Liver (tissue), 9 donors: ENCODE measurements around the gene KCTD2. TPM values are rescaled to one million over a fixed set of nuclear protein-coding genes. Genes with fewer than 3 reads are reported as not detected.

Experiments used
- DNase-seq: peaks from one replicate; pipeline ENCODE4 v3.0.0-alpha.2; 2017; ENCODE audit warnings: low spot score
- H3K27ac ChIP-seq, 2 donors: one replicate each; pipeline ENCODE4 v1.7.0; 2013; ENCODE audit warnings: inconsistent platforms in 2 of 2, low read length in 2 of 2, control low read depth in 1 of 2, low read depth in 1 of 2, mild to moderate bottlenecking in 1 of 2
- H3K27me3 ChIP-seq, 4 donors: one replicate each; pipeline versions ENCODE4 v1.6.1 to v1.7.0; 2013; ENCODE audit warnings: low read length in 3 of 4, inconsistent platforms in 1 of 4, mild to moderate bottlenecking in 1 of 4, moderate library complexity in 1 of 4; ENCODE audit not compliant: control insufficient read depth in 4 of 4, insufficient read depth in 4 of 4
- H3K36me3 ChIP-seq, 4 donors: one replicate each; pipeline versions ENCODE4 v1.6.1 to v1.7.0; 2013; ENCODE audit warnings: low read length in 3 of 4, mild to moderate bottlenecking in 3 of 4, low read depth in 1 of 4, moderate library complexity in 1 of 4; ENCODE audit not compliant: control insufficient read depth in 4 of 4, insufficient read depth in 3 of 4
- H3K4me1 ChIP-seq, 4 donors: one replicate each; pipeline versions ENCODE4 v1.6.1 to v1.7.0; 2013; ENCODE audit warnings: low read length in 3 of 4, mild to moderate bottlenecking in 3 of 4, moderate library complexity in 1 of 4; ENCODE audit not compliant: control insufficient read depth in 4 of 4, insufficient read depth in 4 of 4
- H3K4me3 ChIP-seq, 3 donors: one replicate each; pipeline versions ENCODE4 v1.6.1 to v1.7.0; 2013; ENCODE audit warnings: low read length in 3 of 3, control low read depth in 1 of 3, low read depth in 1 of 3, mild to moderate bottlenecking in 1 of 3
- H3K9ac ChIP-seq, 2 donors: one replicate each; pipeline ENCODE4 v1.7.0; 2013; ENCODE audit warnings: low read length in 2 of 2, mild to moderate bottlenecking in 2 of 2, moderate library complexity in 2 of 2, control low read depth in 1 of 2, low read depth in 1 of 2
- H3K9me3 ChIP-seq, 4 donors: one replicate each; pipeline versions ENCODE4 v1.6.1 to v1.7.0; 2013; ENCODE audit warnings: low read length in 3 of 4; ENCODE audit not compliant: control insufficient read depth in 4 of 4
- EGR1 ChIP-seq, 2 donors: IDR thresholded peaks; 2 replicates each; pipeline ENCODE4 v1.6.1; 2016 to 2018; ENCODE audit warnings: antibody characterized with exemption in 2 of 2, low read depth in 2 of 2
- FOXA1 ChIP-seq: IDR thresholded peaks from 2 replicates; pipeline ENCODE4 v1.6.1; 2016; ENCODE audit warnings: antibody characterized with exemption
- FOXA2 ChIP-seq: IDR thresholded peaks from 2 replicates; pipeline ENCODE4 v1.6.1; 2016; ENCODE audit warnings: antibody characterized with exemption
- GABPA ChIP-seq, 2 donors: IDR thresholded peaks in 1 of 2; conservative IDR thresholded peaks in 1 of 2; 2 replicates each; pipeline ENCODE4 v1.6.1; 2016; ENCODE audit warnings: antibody characterized with exemption in 2 of 2, mild to moderate bottlenecking in 1 of 2, moderate library complexity in 1 of 2
- HNF4A ChIP-seq, 2 donors: conservative IDR thresholded peaks; 2 replicates each; pipeline ENCODE4 v1.6.1; 2016; ENCODE audit warnings: antibody characterized with exemption in 2 of 2, mild to moderate bottlenecking in 2 of 2
- HNF4G ChIP-seq: IDR thresholded peaks from 2 replicates; pipeline ENCODE4 v1.6.1; 2016; ENCODE audit warnings: antibody characterized with exemption
- JUND ChIP-seq, 2 donors: IDR thresholded peaks; 2 replicates each; pipeline ENCODE4 v1.6.1; 2016; ENCODE audit warnings: antibody characterized with exemption in 2 of 2
- NR2F2 ChIP-seq: IDR thresholded peaks from 2 replicates; pipeline ENCODE4 v1.6.1; 2016; ENCODE audit warnings: antibody characterized with exemption
- RAD21 ChIP-seq, 2 donors: IDR thresholded peaks; 2 replicates each; pipeline ENCODE4 v1.6.1; 2016; ENCODE audit warnings: antibody characterized with exemption in 2 of 2, mild to moderate bottlenecking in 2 of 2
- RXRA ChIP-seq, 2 donors: IDR thresholded peaks; 2 replicates each; pipeline ENCODE4 v1.6.1; 2017 to 2018; ENCODE audit warnings: antibody characterized with exemption in 2 of 2, mild to moderate bottlenecking in 1 of 2
- SP1 ChIP-seq: IDR thresholded peaks from 2 replicates; pipeline ENCODE4 v1.6.1; 2018; ENCODE audit warnings: antibody characterized with exemption, mild to moderate bottlenecking
- TAF1 ChIP-seq: conservative IDR thresholded peaks from 2 replicates; pipeline ENCODE4 v1.6.1; 2016; ENCODE audit warnings: antibody characterized with exemption, mild to moderate bottlenecking
- YY1 ChIP-seq: IDR thresholded peaks from 2 replicates; pipeline ENCODE4 v1.6.1; 2016; ENCODE audit warnings: antibody characterized with exemption, mild to moderate bottlenecking
- WGBS: extraction: QIAGEN DNeasy Blood & Tissue Kit; methylation state at CpG from one replicate; pipeline ENCODE4 v1.1.7; 2013; 5-methylcytosine and 5-hydroxymethylcytosine counted together
- polyA plus RNA-seq, 2 donors: library from polyadenylated mRNA; stranded (reverse) in 1 of 2; unstranded in 1 of 2; fragments of 200-250 nt in 1 of 2; fragments of >200 nt in 1 of 2; fragmentation: Nextera tagmentation in 1 of 2; extraction: Ambion mirVana in 1 of 2; gene quantifications; one replicate each; pipeline versions ENCODE4 v1.2.1 to v1.2.3, GENCODE V29; 2013 to 2015
- total RNA-seq, 2 donors: library from RNA; depleted of rRNA; stranded (reverse); fragments of >200 nt; gene quantifications; one replicate each; pipeline ENCODE4 v1.2.3, GENCODE V29; 2014
- TF ChIP-seq, protein P1 (sequence below): IDR thresholded peaks from 2 replicates; pipeline ENCODE4 v1.6.1; 2016; ENCODE audit warnings: antibody characterized with exemption
- TF ChIP-seq, protein P2 (sequence below): IDR thresholded peaks from 2 replicates; pipeline ENCODE4 v1.6.1; 2016; ENCODE audit warnings: antibody characterized with exemption
- TF ChIP-seq, protein P3 (sequence below): IDR thresholded peaks from 2 replicates; pipeline ENCODE4 v1.6.1; 2016; ENCODE audit warnings: antibody characterized with exemption, mild to moderate bottlenecking
- TF ChIP-seq, protein P4 (sequence below): IDR thresholded peaks from 2 replicates; pipeline ENCODE4 v1.6.1; 2016; ENCODE audit warnings: antibody characterized with exemption
- TF ChIP-seq, protein P5 (sequence below): fragments of 150-350 bp; IDR thresholded peaks from 2 replicates; pipeline ENCODE4 v1.5.1; 2017; ENCODE audit warnings: improper control_type of control experiment, low read depth, low read length; ENCODE audit not compliant: missing input control
- donor health status: healthy.
- donor health status: healthy.
- donor health status: healthy.
- donor health status: healthy.
- donor health status: healthy.

KCTD2 gene
- total and polyA plus RNA-seq, 4 donors: 2.4 to 8.2 (median 6.4) TPM

DNA sequence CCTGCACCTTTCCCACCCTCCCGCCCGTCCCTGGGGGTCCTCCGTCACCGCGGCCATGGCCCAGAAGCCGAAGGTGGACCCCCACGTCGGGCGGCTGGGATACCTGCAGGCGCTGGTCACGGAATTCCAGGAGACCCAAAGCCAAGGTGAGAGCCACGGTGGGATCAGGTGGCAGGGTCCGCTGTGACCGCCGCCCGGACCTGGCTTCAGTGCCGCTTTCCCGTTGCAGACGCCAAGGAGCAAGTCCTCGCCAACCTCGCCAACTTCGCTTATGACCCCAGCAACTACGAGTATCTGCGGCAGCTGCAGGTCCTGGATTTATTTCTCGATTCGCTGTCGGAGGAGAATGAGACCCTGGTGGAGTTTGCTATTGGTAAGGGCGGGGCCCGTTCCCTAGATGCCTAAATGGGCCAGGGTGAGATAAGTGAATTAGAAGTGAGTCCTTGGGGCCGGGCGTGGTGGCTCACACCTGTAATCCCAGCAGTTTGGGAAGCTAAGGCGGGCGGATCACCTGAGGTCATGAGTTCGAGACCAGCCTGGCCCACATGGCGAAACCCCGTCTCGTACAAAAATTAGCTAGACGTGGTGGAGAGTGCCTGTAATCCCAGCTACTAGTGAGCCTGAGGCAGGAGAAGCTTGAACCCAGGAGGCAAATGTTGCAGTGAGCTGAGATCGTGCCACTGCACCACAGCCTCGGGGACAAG, 63.4 kb downstream of the KCTD2 start:
- no peaks in the 10 kb centered on the region for H3K27me3 ChIP-seq
- DNase-seq: no peak
- H3K36me3 ChIP-seq: no peaks in the 10 kb centered on the region
- TF ChIP-seq SP1 (no peak), RXRA (IDR thresholded peaks at IDR 0.05) (no peak), HNF4G (no peak), FOXA1 (no peak), HNF4A (conservative IDR thresholded peaks at IDR 0.05) (no peak), YY1 (no peak), EGR1 (IDR thresholded peaks at IDR 0.05; ENCODE audit: low read depth in 2 of 2) (no peak), GABPA (IDR thresholded peaks at IDR 0.05 in 1 of 2, conservative IDR thresholded peaks at IDR 0.05 in 1 of 2) (no peak), FOXA2 (no peak), TAF1 (no peak), NR2F2 (no peak), JUND (IDR thresholded peaks at IDR 0.05) (no peak), RAD21 (IDR thresholded peaks at IDR 0.05) (no peak)
- TF ChIP-seq, protein P1, sequence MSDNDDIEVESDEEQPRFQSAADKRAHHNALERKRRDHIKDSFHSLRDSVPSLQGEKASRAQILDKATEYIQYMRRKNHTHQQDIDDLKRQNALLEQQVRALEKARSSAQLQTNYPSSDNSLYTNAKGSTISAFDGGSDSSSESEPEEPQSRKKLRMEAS: no peak
- TF ChIP-seq, protein P2, sequence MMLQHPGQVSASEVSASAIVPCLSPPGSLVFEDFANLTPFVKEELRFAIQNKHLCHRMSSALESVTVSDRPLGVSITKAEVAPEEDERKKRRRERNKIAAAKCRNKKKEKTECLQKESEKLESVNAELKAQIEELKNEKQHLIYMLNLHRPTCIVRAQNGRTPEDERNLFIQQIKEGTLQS: no peak
- TF ChIP-seq, protein P3, sequence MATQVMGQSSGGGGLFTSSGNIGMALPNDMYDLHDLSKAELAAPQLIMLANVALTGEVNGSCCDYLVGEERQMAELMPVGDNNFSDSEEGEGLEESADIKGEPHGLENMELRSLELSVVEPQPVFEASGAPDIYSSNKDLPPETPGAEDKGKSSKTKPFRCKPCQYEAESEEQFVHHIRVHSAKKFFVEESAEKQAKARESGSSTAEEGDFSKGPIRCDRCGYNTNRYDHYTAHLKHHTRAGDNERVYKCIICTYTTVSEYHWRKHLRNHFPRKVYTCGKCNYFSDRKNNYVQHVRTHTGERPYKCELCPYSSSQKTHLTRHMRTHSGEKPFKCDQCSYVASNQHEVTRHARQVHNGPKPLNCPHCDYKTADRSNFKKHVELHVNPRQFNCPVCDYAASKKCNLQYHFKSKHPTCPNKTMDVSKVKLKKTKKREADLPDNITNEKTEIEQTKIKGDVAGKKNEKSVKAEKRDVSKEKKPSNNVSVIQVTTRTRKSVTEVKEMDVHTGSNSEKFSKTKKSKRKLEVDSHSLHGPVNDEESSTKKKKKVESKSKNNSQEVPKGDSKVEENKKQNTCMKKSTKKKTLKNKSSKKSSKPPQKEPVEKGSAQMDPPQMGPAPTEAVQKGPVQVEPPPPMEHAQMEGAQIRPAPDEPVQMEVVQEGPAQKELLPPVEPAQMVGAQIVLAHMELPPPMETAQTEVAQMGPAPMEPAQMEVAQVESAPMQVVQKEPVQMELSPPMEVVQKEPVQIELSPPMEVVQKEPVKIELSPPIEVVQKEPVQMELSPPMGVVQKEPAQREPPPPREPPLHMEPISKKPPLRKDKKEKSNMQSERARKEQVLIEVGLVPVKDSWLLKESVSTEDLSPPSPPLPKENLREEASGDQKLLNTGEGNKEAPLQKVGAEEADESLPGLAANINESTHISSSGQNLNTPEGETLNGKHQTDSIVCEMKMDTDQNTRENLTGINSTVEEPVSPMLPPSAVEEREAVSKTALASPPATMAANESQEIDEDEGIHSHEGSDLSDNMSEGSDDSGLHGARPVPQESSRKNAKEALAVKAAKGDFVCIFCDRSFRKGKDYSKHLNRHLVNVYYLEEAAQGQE: no peak
- TF ChIP-seq, protein P4, sequence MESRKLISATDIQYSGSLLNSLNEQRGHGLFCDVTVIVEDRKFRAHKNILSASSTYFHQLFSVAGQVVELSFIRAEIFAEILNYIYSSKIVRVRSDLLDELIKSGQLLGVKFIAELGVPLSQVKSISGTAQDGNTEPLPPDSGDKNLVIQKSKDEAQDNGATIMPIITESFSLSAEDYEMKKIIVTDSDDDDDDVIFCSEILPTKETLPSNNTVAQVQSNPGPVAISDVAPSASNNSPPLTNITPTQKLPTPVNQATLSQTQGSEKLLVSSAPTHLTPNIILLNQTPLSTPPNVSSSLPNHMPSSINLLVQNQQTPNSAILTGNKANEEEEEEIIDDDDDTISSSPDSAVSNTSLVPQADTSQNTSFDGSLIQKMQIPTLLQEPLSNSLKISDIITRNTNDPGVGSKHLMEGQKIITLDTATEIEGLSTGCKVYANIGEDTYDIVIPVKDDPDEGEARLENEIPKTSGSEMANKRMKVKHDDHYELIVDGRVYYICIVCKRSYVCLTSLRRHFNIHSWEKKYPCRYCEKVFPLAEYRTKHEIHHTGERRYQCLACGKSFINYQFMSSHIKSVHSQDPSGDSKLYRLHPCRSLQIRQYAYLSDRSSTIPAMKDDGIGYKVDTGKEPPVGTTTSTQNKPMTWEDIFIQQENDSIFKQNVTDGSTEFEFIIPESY: no peak
- TF ChIP-seq, protein P5, sequence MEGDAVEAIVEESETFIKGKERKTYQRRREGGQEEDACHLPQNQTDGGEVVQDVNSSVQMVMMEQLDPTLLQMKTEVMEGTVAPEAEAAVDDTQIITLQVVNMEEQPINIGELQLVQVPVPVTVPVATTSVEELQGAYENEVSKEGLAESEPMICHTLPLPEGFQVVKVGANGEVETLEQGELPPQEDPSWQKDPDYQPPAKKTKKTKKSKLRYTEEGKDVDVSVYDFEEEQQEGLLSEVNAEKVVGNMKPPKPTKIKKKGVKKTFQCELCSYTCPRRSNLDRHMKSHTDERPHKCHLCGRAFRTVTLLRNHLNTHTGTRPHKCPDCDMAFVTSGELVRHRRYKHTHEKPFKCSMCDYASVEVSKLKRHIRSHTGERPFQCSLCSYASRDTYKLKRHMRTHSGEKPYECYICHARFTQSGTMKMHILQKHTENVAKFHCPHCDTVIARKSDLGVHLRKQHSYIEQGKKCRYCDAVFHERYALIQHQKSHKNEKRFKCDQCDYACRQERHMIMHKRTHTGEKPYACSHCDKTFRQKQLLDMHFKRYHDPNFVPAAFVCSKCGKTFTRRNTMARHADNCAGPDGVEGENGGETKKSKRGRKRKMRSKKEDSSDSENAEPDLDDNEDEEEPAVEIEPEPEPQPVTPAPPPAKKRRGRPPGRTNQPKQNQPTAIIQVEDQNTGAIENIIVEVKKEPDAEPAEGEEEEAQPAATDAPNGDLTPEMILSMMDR: no peak
- peaks cover 5 to 35% (median 25%) of the 10 kb centered on the region in 4 donors for H3K4me1 ChIP-seq
- H3K27ac ChIP-seq: peak overlapping the region in 1 of 2 donors; percentile 5
- H3K9me3 ChIP-seq: no peaks in the 10 kb centered on the region
- WGBS: 22% methylated on average over 40 of the region's 40 CpGs
- peak overlapping the region; percentile 72 to 87 (median 84) for H3K4me3 ChIP-seq
- peak overlapping the region in 1 of 2 donors; percentile 80 for H3K9ac ChIP-seq
